Kidney (tissue), 22 donors: ENCODE measurements around the gene IKZF1. TPM values are rescaled to one million over a fixed set of nuclear protein-coding genes. Genes with fewer than 3 reads are reported as not detected.
A peak's percentile ranks its signal among the peaks of the same experiment; 100 is the strongest.

ENCODE experiments used
- DNase-seq, 5 donors: peaks; one replicate each; pipeline ENCODE4 v3.0.0-alpha.2; 2013 to 2020
- FAIRE-seq: peaks from 2 replicates; lab custom pipeline; 2012; peaks lifted over from hg19 to GRCh38; lab: Jason Lieb, UNC
- H3K27ac ChIP-seq, 2 donors: one replicate each; pipeline ENCODE4 v1.7.0; 2013; ENCODE audit warnings: low read depth in 2 of 2, low read length in 2 of 2, inconsistent platforms in 1 of 2
- H3K27me3 ChIP-seq: one replicate; pipeline ENCODE4 v1.7.1; 2013; ENCODE audit warnings: low read length, inconsistent platforms; ENCODE audit not compliant: control insufficient read depth, insufficient read depth
- H3K36me3 ChIP-seq, 3 donors: one replicate each; pipeline versions ENCODE4 v1.7.0 to v1.7.1; 2013; ENCODE audit warnings: low read length in 3 of 3, control low read depth in 1 of 3, inconsistent platforms in 1 of 3; ENCODE audit not compliant: insufficient read depth in 3 of 3, control insufficient read depth in 2 of 3
- H3K4me1 ChIP-seq, 3 donors: one replicate each; pipeline versions ENCODE4 v1.7.0 to v1.7.1; 2013; ENCODE audit warnings: low read length in 3 of 3, inconsistent platforms in 1 of 3, low read depth in 1 of 3; ENCODE audit not compliant: control insufficient read depth in 2 of 3, insufficient read depth in 2 of 3
- H3K4me3 ChIP-seq, 3 donors: one replicate each; pipeline versions ENCODE4 v1.7.0 to v1.8.1; 2013; ENCODE audit warnings: low read length in 3 of 3, control low read depth in 1 of 3, inconsistent platforms in 1 of 3
- H3K9ac ChIP-seq, 3 donors: one replicate each; pipeline versions ENCODE4 v1.7.0 to v1.7.1; 2013; ENCODE audit warnings: low read length in 3 of 3, control low read depth in 1 of 3, inconsistent platforms in 1 of 3
- H3K9me3 ChIP-seq, 3 donors: one replicate each; pipeline versions ENCODE4 v1.7.0 to v1.7.1; 2013; ENCODE audit warnings: low read length in 3 of 3, control low read depth in 1 of 3, inconsistent platforms in 1 of 3; ENCODE audit not compliant: control insufficient read depth in 2 of 3, insufficient read depth in 1 of 3
- intact Hi-C: fragments of 100-400 bp; cut with DNase I; formaldehyde crosslinking; loops from one replicate; pipeline ENCODE4 v1.11.1; 2022
- long read RNA-seq, 10 donors: library from polyadenylated mRNA in 1 of 10; unstranded in 1 of 10; transcript quantifications; one replicate each; pipeline ENCODE4 v2.0.0 and lab custom pipeline, GENCODE V29; 2021 to 2026
- polyA plus RNA-seq: library from polyadenylated mRNA; stranded (reverse); fragments of 350-450 nt; fragmentation: Illumina TruSeq; extraction: RNeasy Lipid Tissue Mini Kit (QIAGEN cat#74804); gene quantifications from one replicate; pipeline ENCODE4 v1.2.3, GENCODE V29; 2014; ENCODE audit warnings: low read depth, low replicate concordance; ENCODE audit not compliant: insufficient read depth
- total RNA-seq: library from RNA; stranded (reverse); fragmentation: NEBNext Ultra II Directional; extraction: Animal tissue kit (Norgen Biotek cat#: 25700); gene quantifications from one replicate; pipeline ENCODE4 v1.2.1, GENCODE V29; 2021
- TF ChIP-seq, protein P1 (sequence below): IDR thresholded peaks from 3 replicates; pipeline ENCODE4 v1.5.1; 2012; ENCODE audit warnings: mild to moderate bottlenecking, moderate library complexity, borderline replicate concordance; ENCODE audit not compliant: insufficient read depth; ENCODE audit errors: extremely low read depth
- donor health status: control.
- donor health status: control.
- donor health status: control.
- donor health status: control.
- donor health status: control.
- donor health status: DM: yes; HTN: yes; CAD: no.
- donor health status: Normal renal cell carcinoma (clear cell type).

The IKZF1 gene
- total RNA-seq (36.8 TPM), polyA plus RNA-seq (0.52 TPM)
- long read RNA-seq, donor 1: 0 reads
- long read RNA-seq, donor 2: 0 reads
- long read RNA-seq, donor 3: 0 reads
- long read RNA-seq, donor 4: 0 reads
- long read RNA-seq, donor 5: 0 reads
- long read RNA-seq, donor 6: 0 reads
- long read RNA-seq, donor 7, partial matches to known transcripts: 0 of 8 reads
- long read RNA-seq, donor 7, other reads (novel, unspliced or antisense): 8 of 8 reads
- long read RNA-seq, donor 8: 0 reads
- long read RNA-seq, donor 9: 0 reads
- long read RNA-seq, donor 10: 0 reads

- H3K36me3 ChIP-seq: no peaks in the 10 kb centered on the region
- TF ChIP-seq, protein P1, sequence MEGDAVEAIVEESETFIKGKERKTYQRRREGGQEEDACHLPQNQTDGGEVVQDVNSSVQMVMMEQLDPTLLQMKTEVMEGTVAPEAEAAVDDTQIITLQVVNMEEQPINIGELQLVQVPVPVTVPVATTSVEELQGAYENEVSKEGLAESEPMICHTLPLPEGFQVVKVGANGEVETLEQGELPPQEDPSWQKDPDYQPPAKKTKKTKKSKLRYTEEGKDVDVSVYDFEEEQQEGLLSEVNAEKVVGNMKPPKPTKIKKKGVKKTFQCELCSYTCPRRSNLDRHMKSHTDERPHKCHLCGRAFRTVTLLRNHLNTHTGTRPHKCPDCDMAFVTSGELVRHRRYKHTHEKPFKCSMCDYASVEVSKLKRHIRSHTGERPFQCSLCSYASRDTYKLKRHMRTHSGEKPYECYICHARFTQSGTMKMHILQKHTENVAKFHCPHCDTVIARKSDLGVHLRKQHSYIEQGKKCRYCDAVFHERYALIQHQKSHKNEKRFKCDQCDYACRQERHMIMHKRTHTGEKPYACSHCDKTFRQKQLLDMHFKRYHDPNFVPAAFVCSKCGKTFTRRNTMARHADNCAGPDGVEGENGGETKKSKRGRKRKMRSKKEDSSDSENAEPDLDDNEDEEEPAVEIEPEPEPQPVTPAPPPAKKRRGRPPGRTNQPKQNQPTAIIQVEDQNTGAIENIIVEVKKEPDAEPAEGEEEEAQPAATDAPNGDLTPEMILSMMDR: no peak
- H3K27me3 ChIP-seq: peaks cover 29% of the 10 kb centered on the region
- no peaks in the 10 kb centered on the region for H3K4me1 ChIP-seq
- DNase-seq (peak in 4 of 5 donors; percentile 36 to 84 (median 46)), FAIRE-seq (no peak)
- no peaks in the 10 kb centered on the region for H3K9me3 ChIP-seq
- intact Hi-C loops: no loop called here
- no peak within 1 kb of the TSS for H3K9ac ChIP-seq
- H3K27ac ChIP-seq: no peak within 1 kb of the TSS
- H3K4me3 ChIP-seq: peak within 1 kb of the TSS in 1 of 3 donors; percentile 25
Measured at GRCh38 chr7:50304129-50304910, at the start of gene IKZF1. Gene IKZF1 (plus strand): TSS chr7:50304716. CDS start chr7:50319062, 14,346 bp downstream.

DNA sequence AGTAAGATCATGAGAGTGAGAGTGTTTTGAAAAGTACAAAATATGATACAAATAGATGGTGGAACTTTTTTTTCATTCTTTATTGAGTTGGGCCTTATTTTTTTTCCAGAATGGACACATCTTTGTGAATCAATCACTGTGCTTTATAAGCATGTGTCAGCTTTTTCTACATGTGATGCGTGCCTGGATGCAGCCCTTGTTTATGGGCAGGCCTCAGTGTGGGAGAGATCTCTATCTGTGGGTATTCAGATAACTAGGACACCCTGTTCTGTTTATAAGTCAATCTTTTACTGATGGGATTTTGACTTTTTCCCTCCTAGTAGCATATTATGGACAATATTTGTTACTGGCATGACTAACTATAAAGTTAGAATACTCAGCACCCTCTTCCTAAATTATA, 42.9 kb upstream of the IKZF1 start:
- intact Hi-C loops: no loop called here
- no peak overlapping the region for H3K27ac ChIP-seq

GRCh38 chr7:50262446-50262845, 42.1 kb upstream of the IKZF1 start:
- DNase-seq (no peak), FAIRE-seq (no peak)
- Histone ChIP-seq H3K36me3 (no peaks in the 10 kb centered on the region), H3K4me1 (no peaks in the 10 kb centered on the region), H3K9ac (no peak overlapping the region), H3K27ac (no peak overlapping the region), H3K9me3 (no peaks in the 10 kb centered on the region), H3K27me3 (no peaks in the 10 kb centered on the region), H3K4me3 (no peak overlapping the region)
- TF ChIP-seq, protein P1: no peak
- intact Hi-C loops: no loop called here

More for the DNA sequence above, 42.9 kb upstream of the IKZF1 start:
- no peaks in the 10 kb centered on the region for H3K4me1 ChIP-seq
- no peaks in the 10 kb centered on the region for H3K36me3 ChIP-seq
- no peaks in the 10 kb centered on the region for H3K27me3 ChIP-seq
- no peak overlapping the region for H3K4me3 ChIP-seq
- H3K9me3 ChIP-seq: no peaks in the 10 kb centered on the region
- H3K9ac ChIP-seq: no peak overlapping the region
- no peak for FAIRE-seq
- no peak for DNase-seq
- TF ChIP-seq, protein P1: no peak
